NCI-H460 (cell line): ENCODE data around the gene CZIB. TPM values are rescaled to one million over a fixed set of nuclear protein-coding genes. Genes with fewer than 3 reads are reported as not detected.

Source experiments
- DNase-seq: peaks from one replicate; pipeline ENCODE4 v3.0.0-alpha.2; 2016; ENCODE audit warnings: low read depth; ENCODE audit errors: extremely low read depth
- polyA plus RNA-seq: library from polyadenylated mRNA; depleted of rRNA; stranded (reverse); fragments of >200 nt; gene quantifications from 2 replicates; pipeline ENCODE4 v1.2.3, GENCODE V29; 2014; cell fraction: nucleus; rRNA removed
- total RNA-seq: library from RNA; depleted of rRNA; stranded (reverse); fragments of >200 nt; shearing (Covaris generic); gene quantifications from 2 replicates; pipeline ENCODE4 v1.2.3, GENCODE V29; 2014; rRNA removed

Gene CZIB
- 48.5 and 53.5 TPM in 2 replicates for total RNA-seq
- polyA plus RNA-seq = 82.5 and 83.9 TPM in 2 replicates

- peak; percentile 79 for DNase-seq
Observed at GRCh38 chr1:53220171-53220961, at the start of gene CZIB. Gene CZIB, minus strand, starts transcription at chr1:53220634. Its CDS starts 59 bp downstream, at chr1:53220575.

DNA sequence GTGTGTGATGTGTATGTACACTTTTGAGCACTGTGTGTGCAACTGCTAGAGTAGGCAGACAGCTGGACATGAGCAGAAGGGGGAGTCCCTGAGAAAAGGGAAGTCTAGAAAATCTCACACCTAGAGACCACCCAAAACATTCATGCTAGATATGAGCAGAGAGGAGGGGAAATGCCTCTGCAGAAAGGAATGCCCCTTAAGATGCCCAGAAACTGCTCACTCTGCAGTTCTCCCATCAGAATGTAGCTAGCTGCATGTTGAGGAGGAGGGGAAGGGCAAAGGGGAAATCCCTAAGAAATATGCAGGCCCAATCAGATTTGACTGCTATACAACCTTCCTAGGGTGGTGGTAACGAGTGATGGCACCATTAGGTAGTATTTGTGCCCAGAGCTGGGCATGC, 49.7 kb upstream of the CZIB start:
- DNase-seq = no peak

GRCh38 chr1:53267761-53268160, 47.3 kb upstream of the CZIB start:
- DNase-seq = no peak

DNA sequence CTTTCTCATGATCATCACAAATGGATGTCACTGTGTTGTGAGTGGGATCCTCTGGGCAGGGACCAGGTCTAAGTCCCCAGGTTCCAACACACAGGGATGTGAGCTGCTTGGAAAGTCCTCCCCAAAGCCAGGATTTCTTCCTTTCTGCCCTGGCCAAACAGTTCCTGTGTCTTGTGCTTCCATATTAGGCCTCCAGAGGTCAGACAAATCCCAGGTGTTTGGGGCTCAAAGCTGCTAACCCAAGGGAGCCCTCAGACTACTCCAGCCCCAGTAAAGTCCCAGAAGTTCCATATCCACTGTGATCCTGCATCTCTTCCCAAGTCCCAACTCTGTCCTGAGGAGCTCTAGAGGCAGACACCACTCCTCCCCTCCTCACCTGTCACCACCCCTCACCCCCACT, 45.6 kb upstream of the CZIB start:
- DNase-seq = peak; percentile 2

- no peak for DNase-seq
Observed at GRCh38 chr1:53265581-53265980, 45.1 kb upstream of the CZIB start.

- no peak for DNase-seq
Observed at GRCh38 chr1:53264048-53264447, 43.6 kb upstream of the CZIB start.

DNA sequence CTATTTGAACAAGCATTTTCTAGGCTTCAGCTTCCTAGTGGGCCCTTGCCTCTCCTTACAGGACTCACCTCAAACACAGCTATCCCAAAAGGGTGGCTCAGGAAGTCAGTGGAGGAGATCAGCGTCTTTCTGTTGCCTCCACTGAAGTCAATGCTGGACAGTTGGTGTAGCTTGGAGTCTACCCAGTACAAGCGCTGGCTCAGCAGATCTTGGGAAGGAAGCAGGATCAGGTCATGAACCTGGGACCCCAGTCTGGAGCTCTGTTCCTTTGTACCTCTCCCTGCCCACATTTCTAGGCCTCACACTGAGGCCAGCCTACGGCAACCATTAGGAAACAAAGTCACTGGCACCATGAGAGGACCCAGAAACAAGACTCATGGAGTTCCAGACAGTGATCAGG, 41.6 kb upstream of the CZIB start:
- no peak for DNase-seq

GRCh38 chr1:53260631-53261247, 40.3 kb upstream of the CZIB start:
- no peak for DNase-seq

- no peak for DNase-seq
Observed at GRCh38 chr1:53259932-53260331, 39.5 kb upstream of the CZIB start.

GRCh38 chr1:53258216-53258615, 37.8 kb upstream of the CZIB start:
- no peak for DNase-seq

DNA sequence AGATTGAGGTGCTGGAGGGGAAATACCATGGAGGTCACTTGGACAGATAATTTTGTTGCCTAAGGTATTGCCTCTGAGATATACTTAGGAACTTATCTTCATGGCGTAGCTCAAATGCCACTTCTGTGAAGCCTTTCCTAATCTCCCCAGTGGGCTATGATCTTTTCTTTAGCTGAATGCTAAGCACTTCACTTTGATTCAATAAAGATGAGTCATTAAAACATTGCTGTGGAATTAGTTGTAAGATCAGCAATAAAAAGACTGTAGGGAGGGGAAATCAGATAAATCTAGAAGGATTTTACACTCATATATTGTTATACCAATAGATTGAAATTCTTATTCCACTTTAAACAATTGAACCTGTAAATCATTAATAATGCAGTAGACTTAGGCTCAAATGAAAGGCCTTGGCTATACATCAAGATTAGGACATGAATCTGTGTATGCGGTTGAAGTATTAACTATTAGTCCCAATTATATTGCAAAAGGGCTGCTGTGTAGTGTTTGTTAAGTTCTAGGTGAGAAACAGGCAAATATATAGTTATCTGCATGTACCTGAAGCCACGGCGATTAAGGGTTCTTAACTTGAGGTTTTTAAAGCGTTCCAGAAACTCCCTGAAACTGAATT, 37.1 kb upstream of the CZIB start:
- no peak for DNase-seq

DNA sequence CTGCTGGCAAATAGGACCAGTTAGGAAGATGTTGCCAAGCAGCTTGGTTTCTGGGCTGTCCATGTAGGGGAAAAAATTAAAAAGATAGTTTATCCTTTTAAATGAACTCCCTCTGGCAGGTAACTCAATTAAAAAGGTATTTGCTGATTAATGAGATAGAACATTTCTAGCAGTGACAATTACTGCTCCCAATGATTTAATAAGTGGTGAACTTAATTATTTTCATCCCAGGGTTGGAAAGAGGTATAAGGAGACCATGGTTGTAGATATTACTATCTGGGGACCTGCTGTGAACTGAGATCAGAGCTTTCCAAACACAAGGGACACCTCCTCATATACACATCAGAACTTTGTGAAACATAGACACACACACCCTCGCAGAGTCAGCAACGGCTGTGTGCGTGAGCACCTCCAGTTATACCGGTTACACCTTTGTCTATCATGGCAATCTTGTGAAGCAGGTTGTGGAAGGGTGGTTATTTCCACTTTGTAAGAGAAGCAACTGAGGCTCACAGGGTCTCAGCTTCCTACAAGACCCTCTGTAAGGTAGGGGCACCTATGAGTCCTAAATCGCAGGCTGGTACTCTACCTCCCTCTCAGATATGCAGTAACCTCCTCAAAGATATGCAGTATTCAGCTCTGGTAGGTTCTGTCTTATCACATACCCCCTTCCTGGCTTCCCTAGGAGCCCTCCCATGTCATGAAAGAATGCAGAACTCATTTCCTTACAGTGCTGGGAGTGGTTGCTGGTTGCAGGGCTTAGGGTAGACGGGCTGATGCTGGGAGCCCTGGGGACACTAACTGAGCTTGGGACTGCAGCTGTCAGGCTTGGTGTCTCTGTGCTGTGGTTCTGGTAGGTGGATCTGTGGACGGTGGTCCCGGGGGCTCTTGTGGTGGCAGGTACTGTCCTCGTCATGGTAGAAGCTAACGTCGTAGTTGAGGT, 36.3 kb upstream of the CZIB start:
- DNase-seq = no peak

- no peak for DNase-seq
Observed at GRCh38 chr1:53255031-53255430, 34.6 kb upstream of the CZIB start.

DNA sequence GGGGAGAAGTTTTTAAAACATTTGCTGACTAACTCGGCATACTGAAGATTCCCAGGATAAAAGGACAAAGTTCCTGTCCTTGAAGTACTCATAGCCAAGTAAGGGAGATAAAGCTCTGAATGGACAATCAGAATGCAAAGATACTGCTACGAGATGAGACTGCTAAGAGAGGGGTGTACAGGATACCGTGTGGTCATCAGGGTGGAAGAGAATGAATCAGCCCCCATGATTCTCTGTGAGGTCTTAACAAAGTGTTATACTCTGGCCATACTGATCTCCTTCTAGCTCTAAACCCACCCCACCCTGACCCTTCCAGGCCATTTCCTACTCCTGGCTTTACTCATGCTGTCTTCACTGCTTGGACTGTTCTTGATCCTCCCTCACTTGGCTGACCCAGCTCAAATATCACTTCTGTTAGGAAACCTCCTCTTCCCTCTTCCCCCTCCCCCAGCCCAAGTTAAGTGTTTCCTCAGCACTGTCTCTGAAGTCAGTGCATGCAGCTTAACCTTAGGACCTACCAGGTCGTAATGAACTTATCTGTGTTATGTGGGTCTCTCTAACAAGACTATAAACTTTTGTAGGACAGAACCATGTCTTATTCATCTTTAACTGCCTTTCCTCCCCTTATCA, 33.7 kb upstream of the CZIB start:
- DNase-seq = no peak

DNA sequence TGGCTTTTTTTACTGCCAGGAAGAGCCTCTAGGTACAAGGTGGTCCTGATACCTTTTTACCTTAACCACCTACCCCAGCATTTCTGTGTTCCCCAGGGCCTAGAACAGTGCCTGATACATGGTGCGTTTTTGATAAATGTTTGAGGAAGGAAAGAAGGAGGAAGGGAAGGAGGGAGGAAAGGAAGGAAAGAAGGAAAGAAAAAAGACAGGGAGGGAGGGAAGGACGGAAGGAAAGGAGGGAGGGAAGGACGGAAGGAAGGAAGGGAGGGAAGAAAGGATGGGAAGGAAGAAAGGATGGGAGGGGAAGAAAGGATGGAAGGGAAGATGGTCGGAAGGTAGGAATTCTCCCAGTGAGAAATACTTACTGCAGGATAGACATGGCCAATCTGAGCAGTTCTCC, 29.9 kb upstream of the CZIB start:
- no peak for DNase-seq

GRCh38 chr1:53249706-53250105, 29.3 kb upstream of the CZIB start:
- DNase-seq = no peak

DNA sequence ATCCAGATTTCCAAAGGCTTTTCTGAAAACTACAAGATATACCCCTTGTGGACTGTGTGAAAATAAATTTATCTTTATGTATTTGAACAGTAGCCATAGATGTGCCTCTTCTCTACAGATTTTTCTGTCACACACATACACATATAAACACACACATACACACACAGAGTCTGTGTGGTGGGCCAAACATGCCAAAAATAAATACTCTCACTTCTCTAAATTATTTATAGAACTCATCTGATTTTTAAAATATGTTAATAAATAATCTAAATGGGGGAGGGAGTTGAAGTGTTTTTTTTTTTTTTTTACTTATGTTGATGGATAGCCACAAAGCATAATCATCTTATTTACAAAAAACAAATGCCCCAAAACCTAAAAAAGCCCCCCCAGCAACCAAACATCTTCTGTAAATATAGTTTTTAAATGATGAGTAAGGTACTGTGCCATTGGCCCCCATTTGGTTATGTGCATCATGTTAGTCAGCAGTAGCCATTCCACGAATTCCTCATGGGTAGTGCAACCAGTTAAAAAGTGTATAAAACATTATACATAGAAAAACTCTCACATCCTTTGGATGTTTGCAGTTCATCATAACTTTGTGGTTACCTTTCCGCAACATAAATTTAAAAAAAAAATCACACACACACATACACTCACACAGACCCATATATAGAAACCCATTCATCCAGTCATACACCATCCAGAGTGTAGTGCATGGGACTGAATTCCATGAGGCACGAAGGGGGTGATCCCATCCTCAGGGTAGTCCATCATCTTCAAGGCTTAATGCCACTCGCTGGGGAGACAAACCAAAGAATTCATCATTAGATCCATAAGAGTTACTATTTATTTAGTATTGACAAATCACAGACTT, 26.1 kb upstream of the CZIB start:
- no peak for DNase-seq

DNA sequence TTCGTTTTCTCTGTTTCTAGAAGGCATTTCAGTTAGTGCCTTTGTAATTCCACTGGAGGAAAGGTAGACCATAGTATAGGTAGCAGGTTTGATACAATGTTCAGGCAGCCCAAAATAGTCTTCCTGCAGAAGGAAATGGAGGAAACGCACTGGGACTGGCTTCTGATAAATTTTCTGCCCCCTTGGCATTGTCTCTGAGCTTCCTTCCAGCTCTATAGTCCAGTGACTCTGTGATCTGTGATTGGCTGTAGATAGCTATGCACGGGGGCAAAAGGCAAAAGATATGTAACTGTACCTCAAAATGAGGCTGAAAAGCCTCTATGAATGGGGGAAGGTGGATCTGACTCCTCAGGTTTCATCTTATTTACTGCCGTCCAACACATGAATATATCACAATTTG, 23.7 kb upstream of the CZIB start:
- DNase-seq = no peak

GRCh38 chr1:53242381-53242780, 21.9 kb upstream of the CZIB start:
- DNase-seq = no peak
